ENCODE results near the gene LDLRAD4.

DNA sequence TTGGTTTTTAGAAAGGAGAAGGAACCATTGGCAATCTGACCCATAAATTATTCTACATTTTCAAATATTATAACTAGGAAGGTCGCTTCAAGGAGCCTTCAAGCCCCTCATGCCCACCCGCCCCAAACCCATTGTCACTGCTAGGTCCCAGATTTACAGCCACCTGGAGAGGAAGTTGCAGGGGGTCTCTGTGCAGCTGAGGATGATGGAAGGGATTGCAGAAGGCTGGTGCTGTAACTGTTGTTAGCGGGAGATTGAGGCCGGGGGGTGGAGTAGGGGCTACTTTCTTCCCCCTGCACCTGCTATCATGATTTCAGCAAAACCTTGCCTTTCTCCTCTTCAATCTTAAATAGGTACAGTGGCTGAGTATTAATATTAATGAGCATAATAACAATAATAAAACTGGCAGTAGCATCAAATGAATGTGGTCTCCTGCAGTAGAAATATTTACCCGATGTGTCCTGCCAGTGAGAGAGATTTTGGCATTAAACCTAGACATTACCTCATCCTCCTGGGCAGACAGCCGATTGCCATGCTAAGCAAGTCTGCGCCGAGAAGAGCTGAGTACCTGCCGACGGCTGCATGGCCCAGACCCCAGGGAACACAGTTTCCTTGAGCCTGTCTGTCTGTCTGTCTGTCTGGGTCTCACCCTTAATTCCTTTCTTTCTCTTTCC is 282.4 kb downstream of the LDLRAD4 start:
- TF ChIP-seq, protein P1, sequence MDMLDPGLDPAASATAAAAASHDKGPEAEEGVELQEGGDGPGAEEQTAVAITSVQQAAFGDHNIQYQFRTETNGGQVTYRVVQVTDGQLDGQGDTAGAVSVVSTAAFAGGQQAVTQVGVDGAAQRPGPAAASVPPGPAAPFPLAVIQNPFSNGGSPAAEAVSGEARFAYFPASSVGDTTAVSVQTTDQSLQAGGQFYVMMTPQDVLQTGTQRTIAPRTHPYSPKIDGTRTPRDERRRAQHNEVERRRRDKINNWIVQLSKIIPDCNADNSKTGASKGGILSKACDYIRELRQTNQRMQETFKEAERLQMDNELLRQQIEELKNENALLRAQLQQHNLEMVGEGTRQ (CRISPR knock-in tag; IDR thresholded peaks at IDR 0.05) = no peak
- TF ChIP-seq, protein P2, sequence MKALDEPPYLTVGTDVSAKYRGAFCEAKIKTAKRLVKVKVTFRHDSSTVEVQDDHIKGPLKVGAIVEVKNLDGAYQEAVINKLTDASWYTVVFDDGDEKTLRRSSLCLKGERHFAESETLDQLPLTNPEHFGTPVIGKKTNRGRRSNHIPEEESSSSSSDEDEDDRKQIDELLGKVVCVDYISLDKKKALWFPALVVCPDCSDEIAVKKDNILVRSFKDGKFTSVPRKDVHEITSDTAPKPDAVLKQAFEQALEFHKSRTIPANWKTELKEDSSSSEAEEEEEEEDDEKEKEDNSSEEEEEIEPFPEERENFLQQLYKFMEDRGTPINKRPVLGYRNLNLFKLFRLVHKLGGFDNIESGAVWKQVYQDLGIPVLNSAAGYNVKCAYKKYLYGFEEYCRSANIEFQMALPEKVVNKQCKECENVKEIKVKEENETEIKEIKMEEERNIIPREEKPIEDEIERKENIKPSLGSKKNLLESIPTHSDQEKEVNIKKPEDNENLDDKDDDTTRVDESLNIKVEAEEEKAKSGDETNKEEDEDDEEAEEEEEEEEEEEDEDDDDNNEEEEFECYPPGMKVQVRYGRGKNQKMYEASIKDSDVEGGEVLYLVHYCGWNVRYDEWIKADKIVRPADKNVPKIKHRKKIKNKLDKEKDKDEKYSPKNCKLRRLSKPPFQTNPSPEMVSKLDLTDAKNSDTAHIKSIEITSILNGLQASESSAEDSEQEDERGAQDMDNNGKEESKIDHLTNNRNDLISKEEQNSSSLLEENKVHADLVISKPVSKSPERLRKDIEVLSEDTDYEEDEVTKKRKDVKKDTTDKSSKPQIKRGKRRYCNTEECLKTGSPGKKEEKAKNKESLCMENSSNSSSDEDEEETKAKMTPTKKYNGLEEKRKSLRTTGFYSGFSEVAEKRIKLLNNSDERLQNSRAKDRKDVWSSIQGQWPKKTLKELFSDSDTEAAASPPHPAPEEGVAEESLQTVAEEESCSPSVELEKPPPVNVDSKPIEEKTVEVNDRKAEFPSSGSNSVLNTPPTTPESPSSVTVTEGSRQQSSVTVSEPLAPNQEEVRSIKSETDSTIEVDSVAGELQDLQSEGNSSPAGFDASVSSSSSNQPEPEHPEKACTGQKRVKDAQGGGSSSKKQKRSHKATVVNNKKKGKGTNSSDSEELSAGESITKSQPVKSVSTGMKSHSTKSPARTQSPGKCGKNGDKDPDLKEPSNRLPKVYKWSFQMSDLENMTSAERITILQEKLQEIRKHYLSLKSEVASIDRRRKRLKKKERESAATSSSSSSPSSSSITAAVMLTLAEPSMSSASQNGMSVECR (CRISPR knock-in tag; IDR thresholded peaks at IDR 0.05) = no peak
- TF ChIP-seq POLR2A (conservative IDR thresholded peaks at IDR 0.05) (no peak), JUN (IDR thresholded peaks at IDR 0.05; ENCODE audit: borderline replicate concordance, low read depth, low read length) (no peak), JUN (CRISPR knock-in tag; IDR thresholded peaks at IDR 0.05; ENCODE audit: borderline replicate concordance) (no peak), RB1 (IDR thresholded peaks at IDR 0.05; ENCODE audit: low read depth) (no peak), GABPB2 (CRISPR knock-in tag; conservative IDR thresholded peaks at IDR 0.05) (no peak)
- TF ChIP-seq, protein P3, sequence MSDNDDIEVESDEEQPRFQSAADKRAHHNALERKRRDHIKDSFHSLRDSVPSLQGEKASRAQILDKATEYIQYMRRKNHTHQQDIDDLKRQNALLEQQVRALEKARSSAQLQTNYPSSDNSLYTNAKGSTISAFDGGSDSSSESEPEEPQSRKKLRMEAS (CRISPR knock-in tag; IDR thresholded peaks at IDR 0.05) = no peak
- TF ChIP-seq, protein P4, sequence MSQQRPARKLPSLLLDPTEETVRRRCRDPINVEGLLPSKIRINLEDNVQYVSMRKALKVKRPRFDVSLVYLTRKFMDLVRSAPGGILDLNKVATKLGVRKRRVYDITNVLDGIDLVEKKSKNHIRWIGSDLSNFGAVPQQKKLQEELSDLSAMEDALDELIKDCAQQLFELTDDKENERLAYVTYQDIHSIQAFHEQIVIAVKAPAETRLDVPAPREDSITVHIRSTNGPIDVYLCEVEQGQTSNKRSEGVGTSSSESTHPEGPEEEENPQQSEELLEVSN (IDR thresholded peaks at IDR 0.05; ENCODE audit: borderline replicate concordance in 1 of 2, extremely low read depth in 1 of 2, insufficient read depth in 1 of 2, insufficient read length in 1 of 2, low read depth in 1 of 2, low read length in 1 of 2, poor library complexity in 1 of 2, severe bottlenecking in 1 of 2) = no peak
- TF ChIP-seq, protein P5, sequence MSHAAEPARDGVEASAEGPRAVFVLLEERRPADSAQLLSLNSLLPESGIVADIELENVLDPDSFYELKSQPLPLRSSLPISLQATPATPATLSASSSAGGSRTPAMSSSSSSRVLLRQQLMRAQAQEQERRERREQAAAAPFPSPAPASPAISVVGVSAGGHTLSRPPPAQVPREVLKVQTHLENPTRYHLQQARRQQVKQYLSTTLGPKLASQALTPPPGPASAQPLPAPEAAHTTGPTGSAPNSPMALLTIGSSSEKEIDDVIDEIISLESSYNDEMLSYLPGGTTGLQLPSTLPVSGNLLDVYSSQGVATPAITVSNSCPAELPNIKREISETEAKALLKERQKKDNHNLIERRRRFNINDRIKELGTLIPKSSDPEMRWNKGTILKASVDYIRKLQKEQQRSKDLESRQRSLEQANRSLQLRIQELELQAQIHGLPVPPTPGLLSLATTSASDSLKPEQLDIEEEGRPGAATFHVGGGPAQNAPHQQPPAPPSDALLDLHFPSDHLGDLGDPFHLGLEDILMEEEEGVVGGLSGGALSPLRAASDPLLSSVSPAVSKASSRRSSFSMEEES (CRISPR knock-in tag; IDR thresholded peaks at IDR 0.05) = no peak

Measured in K562 (cell line).